AG04450 (cell line): ENCODE results near the gene LITAF. TPM values are rescaled to one million over a fixed set of nuclear protein-coding genes. Genes with fewer than 3 reads are reported as not detected.

Experiments used
- CTCF ChIA-PET: fragments of 300-600, 350-600 bp; formaldehyde crosslinking; extraction: SDS; loops from one replicate; lab custom pipeline; 2022; ENCODE audit warnings: antibody characterized with exemption, inconsistent platforms; lab: Charles Lee
- POLR2A ChIA-PET: fragments of 350-600 bp; formaldehyde crosslinking; extraction: SDS; loops from one replicate; lab custom pipeline; 2021; ENCODE audit warnings: antibody characterized with exemption, inconsistent platforms; lab: Yijun Ruan, JAX
- DNase-seq: peaks from one replicate; pipeline ENCODE4 v3.0.0-alpha.2; 2011; ENCODE audit warnings: low read depth, low spot score
- H3K27ac ChIP-seq: one replicate; pipeline ENCODE4 v1.5.1; 2012; ENCODE audit warnings: low read depth, low read length, control low read depth
- H3K27me3 ChIP-seq: one replicate; pipeline ENCODE4 v1.6.0; 2012; ENCODE audit warnings: low read length; ENCODE audit not compliant: control insufficient read depth, insufficient read depth
- H3K4me3 ChIP-seq: 2 replicates; pipeline ENCODE4 v1.5.1; 2011; ENCODE audit warnings: mild to moderate bottlenecking, low read depth, low read length, control low read depth
- H3K9me3 ChIP-seq: 2 replicates; pipeline ENCODE4 v1.5.1; 2012; ENCODE audit warnings: low read length; ENCODE audit not compliant: control insufficient read depth, insufficient read depth
- CTCF ChIP-seq: IDR thresholded peaks from 2 replicates; pipeline ENCODE4 v1.5.1; 2011; ENCODE audit warnings: low read depth, low read length, control low read depth, inconsistent platforms
- polyA plus RNA-seq: library from polyadenylated mRNA; depleted of rRNA; stranded (reverse); fragments of >200 nt; gene quantifications from 2 replicates; pipeline ENCODE4 v1.2.3, GENCODE V29; 2011

Gene LITAF
- polyA plus RNA-seq, 1 experiment, result 190 TPM

GRCh38 chr16:11618107-11618717 lies 31.5 kb upstream of the LITAF start:
- CTCF ChIA-PET, result no interaction called here
- Histone ChIP-seq H3K27ac (no peak overlapping the region), H3K27me3 (no peaks in the 10 kb centered on the region), H3K4me3 (no peak overlapping the region), H3K9me3 (peaks cover 9% of the 10 kb centered on the region)
- POLR2A ChIA-PET, result interaction anchor here (1.1 kb wide), 1 partner anchor 15 kb away, joined by 4 read pairs; no protein-coding TSS in a partner anchor
- DNase-seq, result no peak
- no peak for TF ChIP-seq CTCF

- Histone ChIP-seq H3K9me3 (peaks cover 9% of the 10 kb centered on the region), H3K27me3 (no peaks in the 10 kb centered on the region), H3K4me3 (no peak overlapping the region), H3K27ac (no peak overlapping the region)
- TF ChIP-seq CTCF, result no peak
- ChIA-PET CTCF (interaction anchor here (0.6 kb wide), 1 partner anchor 19 kb away, joined by 4 read pairs; no protein-coding TSS in a partner anchor), POLR2A (no interaction called here)
- no peak for DNase-seq
Observed at GRCh38 chr16:11615748-11616447, 29.2 kb upstream of the LITAF start.

- ChIA-PET CTCF (interaction anchor here (0.7 kb wide), 1 partner anchor 208 kb away, joined by 3 read pairs; no protein-coding TSS in a partner anchor), POLR2A (interaction anchor here (0.8 to 1.1 kb wide), 3 partner anchors 26 to 285 kb away, joined by 3 to 7 read pairs (median 4); partner anchors contain the start of gene TXNDC11)
- no peak for TF ChIP-seq CTCF
- Histone ChIP-seq H3K9me3 (no peaks in the 10 kb centered on the region), H3K27ac (no peak overlapping the region), H3K27me3 (no peaks in the 10 kb centered on the region), H3K4me3 (no peak overlapping the region)
- no peak for DNase-seq
Observed at GRCh38 chr16:11614587-11615175, 28.0 kb upstream of the LITAF start.

- no peaks in the 10 kb centered on the region for H3K9me3 ChIP-seq
- H3K4me3 ChIP-seq, result no peak overlapping the region
- no peak overlapping the region for H3K27ac ChIP-seq
- ChIA-PET POLR2A (no interaction called here), CTCF (interaction anchor here (0.7 kb wide), 1 partner anchor 207 kb away, joined by 3 read pairs; no protein-coding TSS in a partner anchor)
- no peak for TF ChIP-seq CTCF
- no peaks in the 10 kb centered on the region for H3K27me3 ChIP-seq
- DNase-seq, result no peak
Observed at GRCh38 chr16:11613381-11614303, 26.9 kb upstream of the LITAF start.
